SH-SY5Y (cell line): Measurements from ENCODE around the gene CAB39.

Experiments used
- GATA2 ChIP-seq: IDR thresholded peaks from 2 replicates; pipeline ENCODE4 v1.6.1; 2011; ENCODE audit warnings: mild to moderate bottlenecking, low read depth, low read length
- GATA3 ChIP-seq: IDR thresholded peaks from 2 replicates; pipeline ENCODE4 v1.6.1; 2011; ENCODE audit warnings: low read depth, mild to moderate bottlenecking, low read length, moderate library complexity

DNA sequence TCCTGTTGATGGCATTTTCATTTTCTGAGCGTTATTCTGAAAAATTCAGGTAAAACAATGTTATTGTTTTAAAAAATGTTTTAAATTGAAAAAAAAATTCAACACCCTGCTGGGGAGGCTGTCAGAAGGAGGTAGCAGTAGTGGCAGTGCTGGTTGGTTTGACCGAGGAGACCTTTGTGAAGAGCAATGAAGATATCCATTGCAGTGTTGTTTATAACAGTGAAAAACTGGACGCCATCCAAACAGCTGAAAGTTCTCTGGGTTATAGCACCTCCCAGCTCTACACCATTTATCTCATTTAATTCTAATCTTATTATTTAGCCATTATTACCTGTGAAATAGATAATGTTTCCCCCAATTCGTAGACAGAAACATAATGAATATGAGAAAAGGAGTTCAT is 139.5 kb downstream of the CAB39 start:
- TF ChIP-seq GATA3 = no peak
- no peak for TF ChIP-seq GATA2
